GM19328 (cell line): ENCODE results near the gene NACAD.
"Not testable (repeated sequence)": the region's sequence is repeated elsewhere in the genome, so short reads cannot be mapped to it uniquely, and the experiment has no call there.

Experiments used
- ATAC-seq: cut with Tn5 transposase; IDR thresholded peaks from one replicate; pipeline ENCODE4 v1.9.1; 2021; ENCODE audit warnings: mild to moderate bottlenecking, moderate library complexity; ENCODE audit not compliant: unreplicated experiment

NACAD gene

GRCh38 chr7:45060295-45060694 lies 28.5 kb downstream of the NACAD start:
- no peak for ATAC-seq

- ATAC-seq = no peak
These were observed 30.9 kb downstream of the NACAD start for GRCh38 chr7:45057878-45058277.

- ATAC-seq = no peak
These were observed 33.1 kb downstream of the NACAD start for GRCh38 chr7:45055594-45056219.

GRCh38 chr7:45055016-45055415 lies 33.8 kb downstream of the NACAD start:
- ATAC-seq = no peak

- no peak for ATAC-seq
These were observed 34.3 kb downstream of the NACAD start for GRCh38 chr7:45054442-45054841.

- no peak for ATAC-seq
These were observed 34.8 kb downstream of the NACAD start for GRCh38 chr7:45053941-45054340.

- ATAC-seq = no peak
These were observed 35.4 kb downstream of the NACAD start for GRCh38 chr7:45053401-45053800.

- ATAC-seq = no peak
These were observed 36.8 kb downstream of the NACAD start for GRCh38 chr7:45052011-45052410.

- ATAC-seq = no peak
These were observed 38.6 kb downstream of the NACAD start for GRCh38 chr7:45050198-45050597.

GRCh38 chr7:45048748-45049147 lies 40.0 kb downstream of the NACAD start:
- no peak for ATAC-seq

- ATAC-seq = no peak
These were observed 44.4 kb downstream of the NACAD start for GRCh38 chr7:45044338-45044737.

GRCh38 chr7:45039106-45039505 lies 49.7 kb downstream of the NACAD start:
- ATAC-seq = no peak

GRCh38 chr7:45037876-45038275 lies 50.9 kb downstream of the NACAD start:
- no peak for ATAC-seq

GRCh38 chr7:45036796-45037195 lies 52.0 kb downstream of the NACAD start:
- no peak for ATAC-seq

GRCh38 chr7:45036317-45036716 lies 52.5 kb downstream of the NACAD start:
- ATAC-seq = no peak

- ATAC-seq = no peak
These were observed 52.9 kb downstream of the NACAD start for GRCh38 chr7:45035893-45036292.

GRCh38 chr7:45035371-45035770 lies 53.4 kb downstream of the NACAD start:
- ATAC-seq = no peak

- not testable (repeated sequence) for ATAC-seq
These were observed 54.1 kb downstream of the NACAD start for GRCh38 chr7:45034710-45035109.

- ATAC-seq = no peak
These were observed 54.9 kb downstream of the NACAD start for GRCh38 chr7:45033931-45034290.

- no peak for ATAC-seq
These were observed 55.4 kb downstream of the NACAD start for GRCh38 chr7:45033261-45033930.

GRCh38 chr7:45032421-45032820 lies 56.3 kb downstream of the NACAD start:
- no peak for ATAC-seq

- no peak for ATAC-seq
These were observed 56.9 kb downstream of the NACAD start for GRCh38 chr7:45031829-45032228.
